Pons (tissue), 1 donor: ENCODE data around the gene NCOA7.

Experiments
- DNase-seq: peaks from one replicate; pipeline ENCODE4 v3.0.0-alpha.2; 2016; ENCODE audit warnings: low spot score

NCOA7 gene

GRCh38 chr6:125790358-125791150 is at the start of gene NCOA7:
NCOA7 (plus strand) TSS chr6:125790960; CDS start chr6:125815355, 24,395 bp downstream.
- DNase-seq = peak; percentile 83

- no peak for DNase-seq
Measured at GRCh38 chr6:125741336-125741735, 49.4 kb upstream of the NCOA7 start.

GRCh38 chr6:125742024-125742423 is 48.7 kb upstream of the NCOA7 start:
- DNase-seq = peak; percentile 52

- DNase-seq = peak; percentile 52
Measured at GRCh38 chr6:125742464-125743120, 48.2 kb upstream of the NCOA7 start.

- DNase-seq = peak; percentile 72
Measured at GRCh38 chr6:125743604-125744003, 47.2 kb upstream of the NCOA7 start.

- DNase-seq = no peak
Measured at GRCh38 chr6:125745281-125746018, 45.3 kb upstream of the NCOA7 start.

DNA sequence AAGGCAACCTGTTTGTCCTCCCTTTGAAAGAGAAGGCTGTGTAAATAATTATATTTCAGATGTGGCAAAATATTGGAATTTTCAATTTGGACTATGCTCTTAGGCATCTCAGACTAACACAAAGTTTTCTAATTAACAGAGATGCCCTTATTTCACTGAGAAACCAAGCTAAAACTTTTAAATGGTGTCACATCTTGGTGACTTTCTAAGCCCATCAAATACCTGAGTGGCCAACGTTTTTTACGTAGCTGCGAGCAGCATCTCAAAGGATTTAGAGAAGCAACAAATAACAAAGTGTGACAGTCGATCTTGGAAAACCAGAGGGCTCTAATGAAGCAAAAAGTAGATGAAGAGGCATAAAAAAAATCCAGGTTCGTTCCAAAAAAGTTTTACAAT is 44.7 kb upstream of the NCOA7 start:
- peak; percentile 71 for DNase-seq

DNA sequence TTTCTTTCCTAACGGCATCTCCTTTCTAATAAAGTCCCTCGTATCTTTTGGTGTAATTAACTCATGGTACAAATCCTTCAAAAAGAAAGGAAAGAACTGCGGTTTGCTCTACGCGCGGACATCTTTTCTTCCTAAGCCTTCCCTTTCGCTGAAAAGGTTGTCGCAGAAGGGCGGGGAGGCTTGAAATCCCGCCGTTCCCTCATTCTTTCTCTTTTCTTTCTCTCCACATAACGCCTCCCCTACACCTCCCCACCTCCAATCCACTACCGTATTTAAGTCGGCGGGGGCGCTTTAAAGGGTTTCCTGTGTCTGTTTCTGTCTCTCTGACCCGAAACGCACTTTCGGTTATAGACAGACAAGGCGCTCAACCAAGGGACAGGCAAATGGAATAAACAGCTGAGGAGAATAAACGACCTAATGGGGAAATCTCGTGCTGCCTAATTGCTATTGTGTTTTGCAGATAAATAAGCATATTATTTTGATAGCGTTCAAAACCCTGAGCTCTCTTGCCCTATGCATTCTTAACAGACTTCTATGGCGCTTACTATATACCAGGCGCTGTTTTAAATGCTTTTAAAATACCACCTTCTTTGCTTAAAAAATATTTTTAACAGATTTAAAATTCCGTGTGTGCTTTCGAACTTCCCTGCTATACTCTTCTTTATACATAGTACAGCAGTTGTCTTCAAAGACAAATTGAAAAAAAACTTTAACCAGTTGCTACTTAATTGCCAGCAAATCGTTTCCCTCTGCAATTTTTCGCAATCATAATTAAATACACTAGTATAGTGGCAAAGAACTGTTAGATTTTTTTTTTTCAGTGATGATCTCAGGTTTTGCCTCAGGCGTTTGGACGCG is 43.8 kb upstream of the NCOA7 start:
- peak; percentile 92 for DNase-seq

- DNase-seq = peak; percentile 53
Measured at GRCh38 chr6:125747589-125748405, 43.0 kb upstream of the NCOA7 start.

DNA sequence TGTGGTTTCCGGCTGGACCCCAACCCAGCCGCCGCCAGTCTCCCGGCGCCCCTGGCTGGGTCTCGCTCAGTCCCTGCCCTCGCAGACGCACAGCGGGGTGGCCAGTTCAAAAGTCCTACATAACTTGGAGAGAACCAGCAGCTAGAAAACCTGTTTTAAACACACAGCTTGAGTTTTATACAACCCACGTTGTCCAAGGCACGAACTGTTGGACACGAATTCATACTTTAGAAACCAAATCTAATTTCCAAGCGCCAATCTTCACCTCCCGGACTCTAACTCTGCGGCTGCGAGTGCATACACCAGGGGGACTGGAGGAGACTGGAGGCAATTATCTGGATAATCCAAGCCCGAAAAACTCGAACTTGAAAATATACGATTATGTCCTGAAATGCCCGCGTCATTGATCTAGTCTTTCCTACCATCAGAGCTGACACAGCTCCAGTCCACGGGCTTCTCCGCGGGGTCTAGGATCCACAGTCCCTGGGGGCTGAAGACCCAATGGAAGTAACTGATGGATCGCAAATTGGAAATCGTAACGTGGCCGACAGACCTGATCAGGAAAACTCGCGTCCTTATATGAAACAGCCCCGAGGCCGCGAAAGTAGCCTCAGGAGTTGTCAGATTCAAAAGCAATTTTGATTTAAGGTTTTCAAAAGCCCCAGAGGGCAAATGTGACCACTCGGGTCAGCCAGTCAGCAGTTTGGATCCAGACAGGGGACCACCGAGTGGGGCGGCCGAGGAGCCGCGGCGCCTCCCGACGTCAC is 42.2 kb upstream of the NCOA7 start:
- DNase-seq = no peak

GRCh38 chr6:125749173-125749864 is 41.4 kb upstream of the NCOA7 start, which contains the start of gene HEY2:
HEY2 (plus strand) TSS chr6:125749632; CDS start chr6:125749777, 145 bp downstream.
- DNase-seq = peak; percentile 95

DNA sequence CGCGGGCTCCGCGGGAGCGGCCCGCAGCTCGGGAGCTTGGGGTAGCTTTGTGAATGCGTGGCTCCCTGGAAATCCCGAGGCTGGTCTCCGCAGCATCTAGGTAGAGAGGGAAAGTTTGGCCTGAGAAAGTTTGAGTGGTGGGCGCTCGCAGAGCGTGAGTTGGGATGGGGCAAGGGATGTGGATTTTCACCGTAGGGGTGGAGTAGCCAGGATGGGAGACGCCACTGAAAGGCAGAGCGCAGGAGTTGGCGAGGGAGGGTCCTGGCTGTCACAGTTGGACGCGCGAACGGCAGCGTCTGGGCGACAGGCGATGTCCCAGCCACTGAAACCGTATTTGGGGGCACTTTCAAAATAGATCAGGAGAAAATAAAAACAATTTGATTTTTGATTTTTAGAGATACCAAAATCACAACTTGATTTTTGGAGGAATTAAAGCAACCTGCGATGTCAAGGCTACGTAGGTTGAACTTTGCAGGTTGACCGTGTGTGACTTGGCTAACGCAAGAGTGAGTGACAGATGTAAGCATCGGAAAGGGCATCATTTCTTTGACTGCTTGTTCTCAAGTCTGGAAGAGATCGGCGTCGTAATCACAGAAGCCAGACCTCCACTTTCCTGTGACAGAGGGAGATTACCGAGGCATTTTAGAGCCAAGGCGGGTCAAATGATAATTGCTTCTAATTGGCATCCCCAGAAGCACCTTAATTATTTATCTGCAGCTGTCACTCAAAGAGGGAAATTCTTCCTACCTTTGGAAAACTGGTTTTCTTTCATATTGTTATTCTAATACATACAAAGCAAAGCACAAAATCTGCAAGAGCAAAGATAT is 40.7 kb upstream of the NCOA7 start:
- peak; percentile 51 for DNase-seq

- no peak for DNase-seq
Measured at GRCh38 chr6:125750692-125751333, 39.9 kb upstream of the NCOA7 start.

GRCh38 chr6:125751334-125751916 is 39.3 kb upstream of the NCOA7 start:
- no peak for DNase-seq

GRCh38 chr6:125752773-125753172 is 38.0 kb upstream of the NCOA7 start:
- DNase-seq = peak; percentile 44

DNA sequence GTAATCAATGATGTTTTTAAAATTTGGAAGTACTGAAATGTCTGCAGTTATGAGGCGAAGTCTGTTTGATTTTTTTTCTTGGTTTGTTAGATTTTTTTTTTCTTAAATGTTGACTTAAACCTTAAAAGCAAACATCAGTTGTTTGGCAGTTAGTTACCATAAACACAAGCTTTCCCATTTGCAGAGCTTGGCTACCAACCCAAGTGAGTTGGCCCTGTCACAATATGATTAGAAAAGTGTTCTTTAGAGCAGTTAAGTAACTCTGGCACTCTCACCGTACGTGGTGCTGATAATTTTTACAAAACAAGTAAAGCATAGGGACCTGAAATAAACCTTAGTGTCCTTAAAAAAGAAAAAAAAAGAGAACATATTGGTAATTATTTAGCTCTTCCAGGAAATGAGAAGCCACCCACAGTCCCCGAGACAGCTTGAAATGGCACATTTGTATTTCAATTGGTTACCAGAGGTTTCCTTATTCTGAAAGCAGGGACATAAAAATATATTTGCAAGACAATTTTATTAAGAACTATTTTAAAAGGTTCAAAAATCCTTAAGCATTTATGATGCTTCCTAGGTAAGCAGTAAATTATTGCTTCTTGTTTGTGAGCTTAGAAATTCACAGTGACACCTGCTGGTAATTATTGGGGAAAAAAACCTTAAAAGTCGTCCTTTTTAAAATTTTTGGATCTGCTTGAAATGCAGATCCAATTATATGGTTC is 37.4 kb upstream of the NCOA7 start:
- peak; percentile 75 for DNase-seq

DNA sequence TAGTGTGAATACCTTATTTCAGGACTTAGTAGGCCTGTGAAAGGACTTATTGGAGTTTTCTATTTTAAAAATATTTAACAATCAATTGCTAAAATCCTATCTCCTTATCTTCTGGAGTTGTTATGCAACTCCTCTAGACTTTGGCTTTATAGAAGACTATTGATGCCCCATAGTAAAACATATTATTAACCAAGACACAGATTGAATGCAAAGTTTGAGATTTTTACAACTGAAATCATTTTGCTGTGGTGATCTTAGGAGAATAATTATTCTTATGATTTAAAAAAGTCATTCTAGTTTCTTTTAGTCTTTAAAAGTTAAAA is 36.9 kb upstream of the NCOA7 start:
- DNase-seq = no peak
